Measurements from ENCODE around the gene GARNL3. TPM values are rescaled to one million over a fixed set of nuclear protein-coding genes. Genes with fewer than 3 reads are reported as not detected.
A peak's percentile ranks its signal among the peaks of the same experiment; 100 is the strongest.

The GARNL3 gene
- total RNA-seq, 2 experiments from 2014 or later, result 0.63 to 1.8 TPM

DNA sequence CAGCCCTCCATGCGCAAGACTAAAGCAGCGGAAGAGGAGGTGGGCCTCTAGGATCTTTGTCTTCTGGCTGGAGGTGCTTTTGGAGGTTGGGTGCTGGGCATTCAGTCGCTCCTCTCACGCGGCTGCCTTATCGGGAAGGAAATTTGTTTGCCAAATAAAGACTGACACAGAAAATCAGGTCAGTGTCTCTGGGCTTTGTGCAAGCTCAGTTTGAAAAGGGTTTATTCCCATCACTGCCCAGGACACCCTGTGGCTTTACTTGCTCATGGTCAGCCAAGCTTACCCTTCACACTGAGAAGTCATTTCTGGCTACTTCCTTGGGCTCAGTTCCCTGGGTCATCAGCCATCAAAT lies 142.9 kb downstream of the GARNL3 start:
- H3K27ac Mint-ChIP-seq, result no peak overlapping the region
- no peaks in the 10 kb centered on the region for H3K9me3 Mint-ChIP-seq
- no peak for DNase-seq
- TF ChIP-seq, protein P1, sequence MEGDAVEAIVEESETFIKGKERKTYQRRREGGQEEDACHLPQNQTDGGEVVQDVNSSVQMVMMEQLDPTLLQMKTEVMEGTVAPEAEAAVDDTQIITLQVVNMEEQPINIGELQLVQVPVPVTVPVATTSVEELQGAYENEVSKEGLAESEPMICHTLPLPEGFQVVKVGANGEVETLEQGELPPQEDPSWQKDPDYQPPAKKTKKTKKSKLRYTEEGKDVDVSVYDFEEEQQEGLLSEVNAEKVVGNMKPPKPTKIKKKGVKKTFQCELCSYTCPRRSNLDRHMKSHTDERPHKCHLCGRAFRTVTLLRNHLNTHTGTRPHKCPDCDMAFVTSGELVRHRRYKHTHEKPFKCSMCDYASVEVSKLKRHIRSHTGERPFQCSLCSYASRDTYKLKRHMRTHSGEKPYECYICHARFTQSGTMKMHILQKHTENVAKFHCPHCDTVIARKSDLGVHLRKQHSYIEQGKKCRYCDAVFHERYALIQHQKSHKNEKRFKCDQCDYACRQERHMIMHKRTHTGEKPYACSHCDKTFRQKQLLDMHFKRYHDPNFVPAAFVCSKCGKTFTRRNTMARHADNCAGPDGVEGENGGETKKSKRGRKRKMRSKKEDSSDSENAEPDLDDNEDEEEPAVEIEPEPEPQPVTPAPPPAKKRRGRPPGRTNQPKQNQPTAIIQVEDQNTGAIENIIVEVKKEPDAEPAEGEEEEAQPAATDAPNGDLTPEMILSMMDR (IDR thresholded peaks at IDR 0.05), result no peak
- H3K36me3 Mint-ChIP-seq (ENCODE audit: low read depth), result no peaks in the 10 kb centered on the region
- intact Hi-C loops (cut with DNase I, micrococcal nuclease), result no loop called here
- Histone ChIP-seq H3K27me3 (ENCODE audit: control insufficient read depth in 1 of 2, insufficient read depth in 2 of 2, low read length in 2 of 2) (peaks cover 33 to 45% of the 10 kb centered on the region in 2 experiments), H3K9me3 (ENCODE audit: control insufficient read depth in 1 of 2, insufficient read depth in 1 of 2, low read length in 2 of 2) (peaks cover 0 to 8% of the 10 kb centered on the region in 2 experiments), H3K36me3 (ENCODE audit: insufficient read depth, low read length) (no peaks in the 10 kb centered on the region), H3K4me1 (ENCODE audit: insufficient read depth, low read length) (no peaks in the 10 kb centered on the region), H3K4me3 (ENCODE audit: low read length) (no peak overlapping the region), H3K27ac (ENCODE audit: low read depth in 1 of 2, low read length in 2 of 2) (no peak overlapping the region)
- POLR2A ChIA-PET, result interaction anchor here (0.6 kb wide), 1 partner anchor 11 kb away, joined by 3 read pairs; no protein-coding TSS in a partner anchor
- H3K4me1 Mint-ChIP-seq (ENCODE audit: low read depth), result no peaks in the 10 kb centered on the region
- no peak for ATAC-seq (ENCODE audit: poor library complexity)
- H3K4me3 Mint-ChIP-seq, result no peak overlapping the region
- CTCF ChIA-PET, result interaction anchor here (1.3 kb wide), 1 partner anchor 17 kb away, joined by 4 read pairs; the partner anchor contains the start of gene ZNF79
- H3K27me3 Mint-ChIP-seq, result peaks cover 62% of the 10 kb centered on the region

GRCh38 chr9:127411122-127411521 lies 146.5 kb downstream of the GARNL3 start:
- CTCF ChIA-PET, result no interaction called here
- H3K36me3 Mint-ChIP-seq (ENCODE audit: low read depth), result no peaks in the 10 kb centered on the region
- TF ChIP-seq, protein P1 (IDR thresholded peaks at IDR 0.05), result no peak
- H3K36me3 ChIP-seq (ENCODE audit: insufficient read depth, low read length), result no peaks in the 10 kb centered on the region
- intact Hi-C loops (cut with DNase I, micrococcal nuclease), result no loop called here
- no peaks in the 10 kb centered on the region for H3K4me1 Mint-ChIP-seq (ENCODE audit: low read depth)
- no peak overlapping the region for H3K27ac Mint-ChIP-seq
- no peaks in the 10 kb centered on the region for H3K9me3 Mint-ChIP-seq
- POLR2A ChIA-PET, result no interaction called here
- H3K4me3 Mint-ChIP-seq, result no peak overlapping the region
- no peak overlapping the region for H3K27ac ChIP-seq (ENCODE audit: low read depth in 1 of 2, low read length in 2 of 2)
- no peaks in the 10 kb centered on the region for H3K9me3 ChIP-seq (ENCODE audit: control insufficient read depth in 1 of 2, insufficient read depth in 1 of 2, low read length in 2 of 2)
- H3K4me1 ChIP-seq (ENCODE audit: insufficient read depth, low read length), result no peaks in the 10 kb centered on the region
- no peak for DNase-seq
- H3K27me3 ChIP-seq (ENCODE audit: control insufficient read depth in 1 of 2, insufficient read depth in 2 of 2, low read length in 2 of 2), result peaks cover 12 to 38% of the 10 kb centered on the region in 2 experiments
- no peak overlapping the region for H3K4me3 ChIP-seq (ENCODE audit: low read length)
- ATAC-seq (ENCODE audit: poor library complexity), result no peak
- H3K27me3 Mint-ChIP-seq, result peaks cover 76% of the 10 kb centered on the region

DNA sequence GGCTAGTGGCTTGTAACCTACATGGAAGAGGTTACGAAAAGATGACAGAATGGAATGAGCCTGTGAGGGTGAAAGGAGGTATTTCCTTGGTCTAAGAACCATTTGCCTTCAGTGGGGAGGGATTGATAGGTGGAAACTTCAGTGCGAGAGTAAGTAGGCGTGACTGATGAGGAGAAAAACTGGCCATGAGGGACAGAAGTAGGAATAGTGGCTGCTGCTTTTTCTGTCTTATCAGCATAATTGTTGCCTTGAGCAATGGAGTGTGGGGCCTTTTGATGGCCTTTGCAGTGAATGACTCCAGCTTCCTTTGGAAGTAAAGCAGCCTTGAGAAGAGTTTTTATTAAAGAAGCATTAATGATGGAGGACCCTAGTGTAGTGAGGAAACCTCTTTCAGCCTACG lies 150.6 kb downstream of the GARNL3 start:
- no peak overlapping the region for H3K4me3 Mint-ChIP-seq
- DNase-seq (peak in 1 of 14 experiments; percentile 1), ATAC-seq (ENCODE audit: poor library complexity) (no peak)
- intact Hi-C loops (cut with DNase I, micrococcal nuclease), result no loop called here
- H3K27me3 Mint-ChIP-seq, result peaks cover 53% of the 10 kb centered on the region
- Histone ChIP-seq H3K27ac (ENCODE audit: low read depth in 1 of 2, low read length in 2 of 2) (no peak overlapping the region), H3K27me3 (ENCODE audit: control insufficient read depth in 1 of 2, insufficient read depth in 2 of 2, low read length in 2 of 2) (peaks cover 5 to 38% of the 10 kb centered on the region in 2 experiments), H3K4me3 (ENCODE audit: low read length) (no peak overlapping the region), H3K9me3 (ENCODE audit: control insufficient read depth in 1 of 2, insufficient read depth in 1 of 2, low read length in 2 of 2) (no peaks in the 10 kb centered on the region), H3K36me3 (ENCODE audit: insufficient read depth, low read length) (no peaks in the 10 kb centered on the region), H3K4me1 (ENCODE audit: insufficient read depth, low read length) (peaks cover 10% of the 10 kb centered on the region)
- H3K36me3 Mint-ChIP-seq (ENCODE audit: low read depth), result no peaks in the 10 kb centered on the region
- CTCF ChIA-PET, result interaction anchor here (0.6 kb wide), 1 partner anchor 21 kb away, joined by 3 read pairs; no protein-coding TSS in a partner anchor
- no peaks in the 10 kb centered on the region for H3K4me1 Mint-ChIP-seq (ENCODE audit: low read depth)
- TF ChIP-seq, protein P1 (IDR thresholded peaks at IDR 0.05), result no peak
- no peak overlapping the region for H3K27ac Mint-ChIP-seq
- POLR2A ChIA-PET, result no interaction called here
- H3K9me3 Mint-ChIP-seq, result no peaks in the 10 kb centered on the region

Data from CD4-positive, alpha-beta T cell (primary cell).